ENCODE measurements around the gene DDI2.
A peak's percentile ranks its signal among the peaks of the same experiment; 100 is the strongest.
"Not testable (repeated sequence)": the region's sequence is repeated elsewhere in the genome, so short reads cannot be mapped to it uniquely, and the experiment has no call there.

The DDI2 gene

DNA sequence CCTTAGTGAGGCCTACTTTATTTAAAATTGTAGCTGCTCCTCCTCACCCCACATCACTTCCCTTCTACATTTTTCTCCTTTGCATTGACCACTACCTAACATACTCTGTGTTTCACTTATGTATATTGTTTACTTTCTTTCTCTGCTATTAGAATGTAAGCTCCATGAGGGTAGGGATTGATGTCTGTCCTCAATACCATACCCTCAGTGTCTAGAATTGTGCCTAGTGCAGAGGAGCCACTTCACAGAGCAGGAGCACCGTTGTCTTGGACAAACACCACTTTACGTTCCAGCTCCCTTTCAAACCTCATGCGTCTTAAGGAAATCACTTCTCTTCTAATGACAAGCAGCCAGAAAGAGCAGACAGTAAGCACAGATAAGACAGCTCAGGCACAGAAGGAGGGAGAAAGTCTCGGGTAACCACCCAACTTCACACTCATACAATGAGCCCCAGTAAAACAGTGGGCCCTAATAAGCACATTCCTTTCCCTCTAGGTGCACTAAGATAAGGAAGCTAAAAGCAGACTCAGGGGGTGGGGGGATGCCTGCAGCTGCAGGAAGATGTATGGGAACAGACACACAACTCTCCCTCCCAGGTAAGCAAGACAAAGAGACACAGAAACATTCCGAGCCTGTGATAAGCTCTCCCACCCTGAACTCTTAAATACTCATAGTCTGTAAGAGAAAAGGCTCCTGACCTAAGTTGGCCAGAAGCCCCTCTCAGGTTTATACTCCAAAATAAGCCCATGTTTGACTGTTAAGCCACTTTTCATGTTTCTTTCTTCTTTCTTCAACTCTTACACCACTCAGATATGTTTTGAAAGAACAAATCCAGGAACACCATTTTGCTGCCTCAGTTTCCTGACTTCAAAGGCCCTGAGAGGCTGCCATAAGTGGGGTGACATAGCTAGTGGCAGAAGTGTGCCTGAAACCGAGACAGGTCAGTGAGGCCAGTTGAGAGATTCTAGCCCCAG is 59.7 kb downstream of the DDI2 start:
- no peak for DNase-seq (ENCODE audit: low read depth in 1 of 2, low spot score in 1 of 2)

DNA sequence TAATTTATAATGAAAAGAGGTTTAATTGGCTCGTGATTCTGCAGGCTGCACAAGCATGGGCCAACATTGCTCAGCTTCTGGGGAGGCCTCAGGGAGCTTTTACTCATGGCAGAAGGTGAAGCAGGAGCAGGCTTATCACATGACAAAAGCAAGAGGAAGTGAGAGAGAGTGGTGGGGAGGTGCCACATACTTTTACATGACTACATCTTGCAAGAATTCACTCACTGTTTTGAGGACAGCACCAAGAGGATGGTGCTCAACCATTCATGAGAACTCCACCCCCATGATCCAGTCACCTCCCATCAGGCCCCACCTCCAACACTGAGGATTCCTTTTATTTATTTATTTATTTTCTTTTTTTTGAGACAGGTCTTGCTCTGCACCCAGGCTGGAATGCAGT is 61.3 kb downstream of the DDI2 start:
- DNase-seq (ENCODE audit: low read depth in 1 of 2, low spot score in 1 of 2) = no peak

DNA sequence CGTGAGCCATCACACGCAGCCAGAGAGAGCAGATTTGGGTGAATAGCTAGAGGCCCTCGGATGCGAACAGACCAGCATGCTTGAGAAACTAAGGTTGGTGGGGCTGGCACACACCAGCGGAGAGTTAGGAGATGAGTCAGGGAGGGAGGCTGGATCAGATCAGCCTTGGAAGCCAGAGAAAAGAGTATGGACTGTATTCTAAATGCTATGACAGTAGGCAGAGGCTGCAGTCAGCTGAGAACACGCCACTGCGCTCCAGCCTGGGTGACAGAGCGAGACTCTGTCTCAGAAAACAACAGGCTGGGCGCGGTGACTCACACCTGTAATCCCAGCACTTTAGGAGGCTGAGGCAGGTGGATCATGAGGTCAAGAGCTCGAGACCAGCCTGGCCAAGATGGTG is 62.9 kb downstream of the DDI2 start:
- no peak for DNase-seq (ENCODE audit: low read depth in 1 of 2, low spot score in 1 of 2)

DNA sequence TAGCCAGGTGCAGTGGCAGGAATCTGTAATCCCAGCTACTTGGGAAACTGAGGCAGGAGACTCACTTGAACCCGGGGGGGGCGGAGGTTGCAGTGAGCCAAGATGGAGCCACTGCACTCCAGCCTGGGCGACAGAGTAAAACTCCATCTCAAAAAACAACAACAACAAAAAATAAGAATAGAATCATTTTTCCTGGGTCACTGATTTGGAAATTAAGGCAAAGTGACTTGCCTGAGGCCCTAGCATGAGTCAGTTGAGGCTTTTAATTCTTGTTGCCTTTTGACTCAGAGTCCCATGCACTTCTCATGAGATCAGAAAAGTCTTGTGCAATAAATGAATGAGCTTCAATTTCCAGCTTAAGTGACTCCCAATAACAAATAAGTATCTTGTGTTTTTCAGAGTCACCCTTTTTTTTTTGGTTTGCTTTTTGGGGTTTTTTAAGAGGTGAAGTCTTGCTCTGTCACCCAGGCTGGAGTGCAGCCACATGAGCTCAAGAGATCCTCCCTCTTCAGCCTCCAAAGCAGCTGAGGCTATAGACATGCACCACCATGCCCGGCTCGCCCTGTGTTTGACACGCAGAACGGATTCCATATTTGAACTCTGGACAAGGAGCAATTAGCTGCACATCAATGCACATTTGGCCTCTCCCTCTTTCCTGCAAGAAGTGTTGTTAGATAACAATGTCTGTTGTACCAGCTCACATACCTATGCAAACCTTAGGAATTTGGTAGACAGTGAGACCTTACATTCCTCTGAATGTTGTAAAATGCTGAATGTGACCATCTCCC is 63.5 kb downstream of the DDI2 start:
- no peak for DNase-seq (ENCODE audit: low read depth in 1 of 2, low spot score in 1 of 2)

DNA sequence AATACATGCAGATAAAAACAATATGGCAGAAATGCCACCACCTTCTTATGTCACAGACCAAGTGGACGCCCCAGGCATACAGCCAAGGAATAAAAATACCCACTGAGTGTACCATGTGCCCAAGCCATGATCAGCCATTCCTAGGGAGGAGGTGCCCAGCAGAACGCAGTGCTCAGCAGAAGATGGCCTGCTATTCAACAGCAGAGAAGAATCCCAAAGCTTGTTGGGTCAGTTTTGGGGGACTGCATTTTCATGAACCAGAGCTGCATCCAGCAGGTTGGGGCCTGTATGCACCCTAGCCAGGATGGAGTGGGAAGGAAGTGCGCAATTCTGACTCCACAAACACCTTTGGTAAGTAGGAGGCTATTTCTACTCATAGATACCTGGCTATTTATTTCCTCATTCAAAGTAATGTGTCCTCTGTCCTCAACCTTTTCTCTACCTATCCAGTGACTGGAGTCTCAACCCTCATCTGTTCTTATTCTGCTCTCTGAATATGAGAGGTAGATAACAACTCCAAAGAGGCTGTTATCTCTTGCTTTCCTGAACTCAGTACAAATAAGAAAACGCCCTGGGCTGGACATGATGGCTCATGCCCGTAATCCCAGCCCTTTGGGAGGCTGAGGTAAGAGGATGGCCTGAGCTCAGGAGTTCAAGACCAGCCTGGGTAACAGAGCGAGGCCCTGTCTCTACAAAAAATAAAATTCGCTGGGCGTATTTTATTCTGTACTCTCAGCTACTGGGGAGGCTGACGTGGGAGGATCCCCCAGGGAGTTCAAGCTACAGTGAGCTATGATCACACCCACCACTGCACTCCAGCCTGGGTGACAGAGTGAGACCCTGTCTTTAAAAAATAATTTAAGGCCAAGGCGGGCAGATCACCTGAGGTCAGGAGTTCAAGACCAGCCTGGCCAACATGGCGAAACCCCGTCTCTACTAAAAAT is 64.4 kb downstream of the DDI2 start:
- DNase-seq (ENCODE audit: low read depth in 1 of 2, low spot score in 1 of 2) = no peak

DNA sequence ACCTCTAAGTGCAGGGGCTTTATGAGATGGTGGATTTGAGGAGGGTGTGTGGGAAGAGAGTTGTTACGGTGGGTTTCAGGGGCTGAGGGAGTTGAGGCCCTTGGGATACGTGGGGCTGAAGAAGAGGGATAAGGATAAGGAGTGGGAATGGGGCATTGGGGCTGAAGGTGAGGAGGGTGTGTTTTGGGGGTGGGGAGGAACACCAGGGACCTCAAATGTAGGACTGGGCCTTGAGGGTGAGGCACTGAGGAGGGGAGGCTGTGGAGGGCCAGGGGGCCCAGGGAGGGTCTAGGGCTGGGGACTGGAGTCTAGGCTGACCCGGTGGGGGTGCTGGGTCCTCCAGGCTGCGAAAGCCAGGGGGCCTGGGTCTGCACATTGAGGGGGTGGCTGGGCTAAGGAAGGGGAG is 65.7 kb downstream of the DDI2 start:
- no peak for DNase-seq (ENCODE audit: low read depth in 1 of 2, low spot score in 1 of 2)

DNA sequence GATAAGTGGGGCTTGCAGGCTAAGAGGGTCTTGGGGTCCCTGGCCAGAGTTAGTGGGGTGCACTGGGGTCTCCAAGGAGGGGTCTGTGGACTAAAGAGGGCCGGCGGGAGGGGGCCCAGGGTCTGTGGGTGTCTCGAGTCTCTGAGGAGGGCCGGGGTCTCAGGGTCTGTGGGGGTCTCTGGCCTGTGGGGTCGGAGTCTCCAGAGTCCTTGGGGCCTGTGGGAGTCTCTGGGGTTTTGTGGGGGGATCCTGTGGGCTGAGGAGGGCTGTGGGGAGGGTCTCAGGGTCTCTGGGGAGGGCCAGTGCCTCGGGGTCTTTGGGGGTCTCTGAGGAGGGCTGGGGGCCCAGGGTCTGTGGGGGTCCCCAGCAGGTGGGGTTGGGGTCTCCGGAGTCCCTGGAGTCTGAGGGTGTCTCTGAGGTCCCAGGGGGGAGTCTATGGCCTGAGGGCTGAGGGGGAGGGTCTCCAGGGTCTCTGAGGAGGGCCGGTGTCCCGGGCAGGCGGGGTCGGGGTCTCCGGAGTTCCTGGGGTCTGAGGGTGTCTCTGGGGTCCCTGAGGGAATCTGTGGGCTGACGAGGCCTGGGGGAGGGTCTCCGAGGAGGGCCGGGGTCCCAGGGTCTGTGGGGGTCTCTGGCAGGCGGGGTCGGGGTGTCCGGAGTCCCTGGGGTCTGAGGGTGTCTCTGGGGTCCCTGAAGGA is 66.2 kb downstream of the DDI2 start:
- no peak for DNase-seq (ENCODE audit: low read depth in 1 of 2, low spot score in 1 of 2)

DNA sequence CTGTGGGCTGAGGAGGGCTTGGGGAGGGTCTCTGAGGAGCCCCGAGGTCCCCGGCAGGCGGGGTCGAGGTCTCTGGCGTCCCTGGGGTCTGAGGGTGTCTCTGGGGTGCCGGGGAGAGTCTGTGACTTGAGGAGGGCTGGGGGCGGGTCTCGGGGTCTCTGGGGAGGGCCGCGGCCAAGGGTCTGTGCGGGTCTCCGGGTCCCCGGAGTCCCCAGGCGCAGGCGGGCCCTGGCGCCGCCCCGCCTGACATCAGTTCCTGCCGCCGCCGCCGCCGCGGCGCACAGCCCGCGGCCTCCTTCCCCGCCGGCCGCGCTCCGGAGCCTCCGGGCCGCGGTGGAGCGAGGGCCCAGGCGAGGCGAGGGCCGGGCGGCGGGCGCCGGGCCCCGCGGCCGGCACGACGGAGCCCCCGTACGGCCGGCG is 66.8 kb downstream of the DDI2 start, which contains the start of gene PLEKHM2:
PLEKHM2 (plus strand) TSS at position 279 of the 420 bp plus-strand sequence. CDS start 239 bp downstream, outside the sequence.
- peak in 1 of 2 donors; percentile 18 for DNase-seq (ENCODE audit: low read depth in 1 of 2, low spot score in 1 of 2)

DNA sequence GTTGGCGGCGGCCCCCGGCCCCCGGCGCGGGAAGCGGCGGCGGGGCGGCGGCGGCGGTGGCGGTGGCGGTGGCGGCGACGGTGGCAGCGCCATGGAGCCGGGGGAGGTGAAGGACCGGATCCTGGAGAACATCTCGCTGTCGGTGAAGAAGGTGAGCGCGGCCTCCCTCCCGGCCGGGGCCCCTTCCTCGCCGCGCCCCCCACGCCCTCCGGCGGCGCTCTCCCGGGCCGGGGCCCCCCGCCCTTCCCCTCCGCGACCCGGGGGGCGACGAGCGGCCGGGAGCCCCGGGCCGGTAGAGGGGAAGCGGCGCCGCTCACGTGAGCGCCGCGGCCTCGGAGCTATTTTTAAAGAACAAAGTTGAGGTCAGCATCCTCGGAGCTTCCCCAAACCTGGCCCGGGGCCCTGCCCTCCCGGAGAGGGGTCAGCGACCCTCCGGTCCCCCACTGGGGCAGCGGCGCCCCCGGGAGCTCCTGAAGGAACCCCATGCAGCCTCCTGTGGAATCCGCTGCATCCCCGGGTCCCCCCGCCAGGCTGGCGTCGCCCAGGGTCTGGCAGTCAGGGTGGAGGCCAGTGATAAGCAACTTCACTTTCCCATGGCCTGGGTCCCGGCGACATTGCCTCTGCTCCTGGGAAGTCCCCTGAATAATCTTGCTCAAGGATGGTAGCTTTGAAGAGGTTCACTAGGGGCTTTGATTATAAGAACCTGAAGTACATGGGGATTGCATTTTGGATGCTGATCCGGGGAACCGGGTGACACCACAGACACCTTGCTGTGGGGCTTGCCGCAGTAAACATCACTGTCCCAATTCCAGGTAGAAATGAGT is 67.4 kb downstream of the DDI2 start:
- peak in 1 of 2 donors; percentile 24 for DNase-seq (ENCODE audit: low read depth in 1 of 2, low spot score in 1 of 2)

DNA sequence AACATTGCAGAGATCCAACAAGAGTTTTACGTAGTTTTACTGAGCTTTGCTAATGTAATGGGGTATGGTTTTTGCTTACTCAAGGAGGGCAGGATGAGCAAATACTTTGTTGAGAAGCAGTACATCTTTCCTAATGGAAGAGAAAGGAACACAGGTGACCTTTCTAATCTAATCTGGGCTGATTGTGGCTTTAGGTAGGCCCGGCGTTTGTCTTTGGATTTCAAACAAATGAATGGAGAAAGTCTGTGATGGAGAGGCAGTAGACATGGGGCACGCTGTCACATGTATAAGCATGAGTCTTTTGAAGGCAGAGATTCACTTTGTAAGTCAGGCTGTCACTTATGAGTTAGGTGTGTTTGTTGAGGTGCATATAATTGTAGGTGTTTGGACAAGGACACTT is 68.6 kb downstream of the DDI2 start:
- DNase-seq (ENCODE audit: low read depth in 1 of 2, low spot score in 1 of 2) = no peak

DNA sequence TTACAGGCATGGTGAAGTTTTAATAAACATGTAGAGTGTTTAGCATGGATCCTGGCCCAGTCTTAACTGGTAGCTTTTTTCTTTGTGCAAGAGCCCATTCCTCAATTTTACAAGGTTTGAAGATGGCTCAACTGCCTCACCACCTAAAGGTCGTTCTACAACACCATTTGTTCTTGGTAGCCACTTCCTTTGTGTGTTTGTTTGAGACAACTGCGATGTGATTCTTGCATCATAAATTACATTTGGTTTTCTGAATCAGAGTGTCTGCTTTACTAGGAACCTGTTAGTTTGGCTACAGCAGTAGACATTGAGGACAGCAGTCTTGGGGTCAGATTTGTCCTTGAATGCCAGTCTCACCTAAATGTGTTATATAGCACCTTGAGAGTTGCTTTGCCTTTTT is 70.2 kb downstream of the DDI2 start:
- DNase-seq (ENCODE audit: low read depth in 1 of 2, low spot score in 1 of 2) = no peak

DNA sequence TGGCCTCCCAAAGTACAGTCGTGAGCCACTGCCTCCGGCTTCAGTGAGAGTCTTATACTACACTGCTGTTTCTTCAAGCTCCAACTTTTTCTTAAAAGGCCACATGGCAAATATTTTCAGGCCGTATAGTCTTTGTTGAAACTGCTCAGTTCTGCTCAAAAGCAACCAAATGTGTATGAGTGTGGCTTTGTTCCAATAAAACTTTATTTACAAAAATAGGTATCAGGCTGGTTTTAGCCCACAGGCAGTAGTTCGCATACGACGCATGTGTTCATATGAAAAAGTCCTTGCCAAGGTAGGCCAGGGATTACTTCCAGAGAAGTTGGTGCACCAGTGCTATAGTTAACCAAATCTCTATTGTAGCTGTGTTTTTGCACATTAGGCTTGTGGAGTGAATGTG is 73.1 kb downstream of the DDI2 start:
- DNase-seq (ENCODE audit: low read depth in 1 of 2, low spot score in 1 of 2) = no peak

DNA sequence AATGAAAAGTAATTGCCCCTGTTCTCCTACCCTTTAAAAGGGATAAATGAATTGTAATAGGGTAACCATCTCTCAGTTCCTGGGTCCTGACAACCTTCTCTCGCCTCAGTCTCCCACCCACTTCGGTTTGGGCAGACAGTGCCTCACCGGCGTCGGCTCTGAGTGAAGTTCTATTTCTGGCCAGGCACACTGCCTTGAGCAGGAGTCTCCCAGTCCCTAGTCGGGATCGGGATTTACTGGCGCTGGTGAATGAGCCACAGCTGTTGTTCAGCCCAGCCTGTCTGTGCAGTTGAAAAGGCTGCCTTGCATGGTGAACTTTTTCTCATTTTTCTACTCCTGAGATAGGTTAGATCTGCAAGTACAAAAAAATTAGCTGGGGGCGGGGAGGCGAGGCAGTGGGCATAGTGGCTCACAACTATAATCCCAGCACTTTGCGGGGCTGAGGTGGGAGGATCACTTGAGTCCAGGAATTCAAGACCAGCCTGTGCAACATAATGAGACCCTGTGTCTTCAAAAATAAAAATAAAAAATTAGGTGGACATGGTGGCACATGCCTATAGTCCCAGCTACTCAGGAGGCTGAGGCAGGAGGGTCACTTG is 74.3 kb downstream of the DDI2 start:
- DNase-seq (ENCODE audit: low read depth in 1 of 2, low spot score in 1 of 2) = no peak

DNA sequence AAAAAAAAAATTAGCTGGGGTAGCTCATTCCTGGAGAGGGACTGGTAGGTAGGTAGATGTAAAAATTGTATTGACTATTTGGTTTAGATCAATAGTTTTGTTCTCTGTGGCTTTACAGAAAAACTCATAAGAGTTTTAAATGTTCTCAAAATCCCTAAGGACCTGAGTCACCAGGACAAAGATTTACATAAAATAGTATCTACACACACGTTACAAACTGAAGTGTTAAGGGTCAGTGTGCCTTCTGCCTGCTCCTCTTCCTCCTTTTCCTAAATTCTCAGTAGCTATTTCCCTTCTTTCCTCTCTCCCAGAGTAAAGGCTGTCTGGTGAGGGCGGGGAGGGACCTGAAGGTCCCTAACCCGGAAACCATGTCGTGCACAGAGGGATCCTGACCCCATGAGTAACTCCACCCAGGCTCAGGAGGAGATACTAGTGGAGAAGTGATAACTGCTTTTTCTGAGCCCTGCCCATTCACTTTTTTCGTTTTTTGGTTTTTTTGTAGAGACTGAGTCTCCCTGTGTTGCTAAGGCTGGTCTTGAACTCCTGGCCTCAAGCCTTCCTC is 74.9 kb downstream of the DDI2 start:
- no peak for DNase-seq (ENCODE audit: low read depth in 1 of 2, low spot score in 1 of 2)

DNA sequence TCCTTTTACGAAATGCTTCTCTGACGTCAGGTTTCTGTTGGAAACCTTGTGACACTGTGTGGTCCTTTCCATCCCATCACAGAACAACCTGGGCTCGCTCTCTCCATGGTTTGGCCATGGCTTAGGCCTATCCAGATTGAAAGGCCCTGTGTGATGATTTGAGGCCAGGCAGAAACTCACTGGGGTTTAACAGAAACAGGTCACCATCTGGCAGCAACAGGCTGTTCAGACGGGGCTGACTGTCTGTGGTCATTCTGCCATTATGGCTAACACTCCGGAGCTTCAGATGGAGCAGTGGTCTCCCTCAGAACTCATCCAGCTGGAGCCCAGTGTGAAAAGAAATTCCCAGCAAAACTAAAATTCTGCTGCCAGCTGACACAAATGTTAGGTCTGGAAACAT is 76.1 kb downstream of the DDI2 start:
- no peak for DNase-seq (ENCODE audit: low read depth in 1 of 2, low spot score in 1 of 2)

DNA sequence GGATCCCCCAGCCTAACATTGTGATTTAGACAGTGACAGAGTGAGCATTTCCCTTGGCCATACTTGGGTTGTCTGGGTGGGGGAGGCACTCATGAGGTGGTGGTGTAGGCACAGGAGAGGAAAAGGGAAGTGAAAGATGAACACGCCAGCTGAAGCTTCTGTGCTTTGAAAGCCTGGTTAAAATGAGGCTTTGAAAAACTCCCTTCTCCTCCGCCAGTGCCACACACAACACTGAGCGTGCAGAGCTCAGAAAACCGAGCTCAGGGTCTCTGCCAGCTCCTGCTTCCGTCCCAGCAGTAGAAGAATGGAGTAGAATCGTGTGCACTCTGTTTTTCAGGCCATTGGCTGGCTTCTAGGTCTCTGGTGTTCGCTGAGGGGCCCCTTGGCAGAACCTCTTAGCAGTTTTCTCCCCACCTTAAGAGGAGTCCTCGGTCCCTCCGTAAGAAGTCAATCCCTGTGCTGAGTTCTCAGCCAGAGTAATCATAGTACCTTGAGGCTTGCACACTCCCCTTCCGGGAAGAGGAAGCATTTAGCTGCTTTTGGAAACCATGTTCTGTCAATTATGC is 79.8 kb downstream of the DDI2 start:
- DNase-seq (ENCODE audit: low read depth in 1 of 2, low spot score in 1 of 2) = peak in 1 of 2 donors; percentile 29

DNA sequence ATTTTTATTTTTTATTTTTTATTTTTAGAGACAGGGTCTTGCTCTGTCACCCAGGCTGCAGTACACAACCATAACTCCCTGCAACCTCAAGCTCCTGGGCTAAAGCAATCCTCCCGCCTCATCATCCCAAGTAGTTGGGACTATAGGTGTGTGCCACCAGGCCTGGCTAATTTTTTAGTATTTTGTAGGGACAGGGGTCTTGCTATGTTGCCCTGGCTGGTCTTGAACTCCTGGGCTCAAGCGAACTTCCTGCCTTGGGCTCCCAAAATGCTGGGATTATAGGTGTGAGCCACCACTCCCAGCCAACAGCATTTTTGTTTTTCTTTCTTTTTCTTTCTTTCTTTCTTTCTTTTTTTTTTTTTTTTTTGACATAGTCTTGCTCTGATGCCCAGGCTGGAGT is 80.9 kb downstream of the DDI2 start:
- no peak for DNase-seq (ENCODE audit: low read depth in 1 of 2, low spot score in 1 of 2)

DNA sequence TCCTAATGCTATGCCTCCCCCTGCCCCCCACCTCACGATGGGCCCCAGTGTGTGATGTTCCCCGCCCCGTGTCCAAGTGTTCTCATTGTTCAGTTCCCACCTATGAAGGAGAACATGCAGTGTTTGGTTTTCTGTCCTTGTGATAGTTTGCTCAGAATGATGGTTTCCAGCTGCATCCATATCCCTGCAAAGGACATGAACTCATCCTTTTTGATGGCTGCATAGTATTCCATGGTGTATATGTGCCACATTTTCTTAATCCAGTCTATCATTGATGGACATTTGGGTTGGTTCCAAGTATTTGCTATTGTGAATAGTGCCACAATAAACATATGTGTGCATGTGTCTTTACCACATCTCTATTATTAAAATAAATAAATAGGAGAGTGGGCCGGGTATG is 82.1 kb downstream of the DDI2 start:
- DNase-seq (ENCODE audit: low read depth in 1 of 2, low spot score in 1 of 2) = not testable (repeated sequence)

Data from activated CD4-positive, alpha-beta T cell treated with anti-CD3 and anti-CD28 coated beads, Interleukin-2, amount 50 U/mL, for 24 hours (primary cell).